CD4-positive, CD25-positive, alpha-beta regulatory T cell (primary cell): Measurements from ENCODE around the gene TTR. TPM values are rescaled to one million over a fixed set of nuclear protein-coding genes. Genes with fewer than 3 reads are reported as not detected.

Source experiments
- ATAC-seq, 2 donors: fragments of 150-1000 bp; cut with Tn5 transposase; one replicate each; pipeline ENCODE4 v1.10.0; 2021; ENCODE audit warnings: low read depth in 2 of 2, moderate number of reproducible peaks in 2 of 2, moderate library complexity in 1 of 2
- DNase-seq, 3 donors: peaks; one replicate each; pipeline versions ENCODE4 v3.0.0 to v3.0.0-alpha.2; 2012 to 2022; ENCODE audit warnings: mixed read lengths in 1 of 3
- H3K27ac ChIP-seq: one replicate; pipeline ENCODE4 v1.7.0; 2013; ENCODE audit warnings: mild to moderate bottlenecking, low read length; ENCODE audit not compliant: insufficient read depth, poor library complexity, severe bottlenecking
- H3K27me3 ChIP-seq: one replicate; pipeline ENCODE4 v1.7.0; 2013; ENCODE audit warnings: low read length; ENCODE audit not compliant: control insufficient read depth, insufficient read depth
- H3K36me3 ChIP-seq: one replicate; pipeline ENCODE4 v1.7.0; 2013; ENCODE audit warnings: mild to moderate bottlenecking, low read length, moderate library complexity; ENCODE audit not compliant: control insufficient read depth, insufficient read depth
- H3K4me1 ChIP-seq: 2 replicates; pipeline ENCODE4 v1.7.0; 2013; ENCODE audit warnings: mild to moderate bottlenecking, low read length; ENCODE audit not compliant: insufficient read depth, control insufficient read depth, poor library complexity, severe bottlenecking
- H3K4me3 ChIP-seq: one replicate; pipeline ENCODE4 v1.7.0; 2013; ENCODE audit warnings: low read depth, mild to moderate bottlenecking, low read length, moderate library complexity
- H3K9me3 ChIP-seq, 2 experiments: 1 replicate in 1 of 2; 2 replicates in 1 of 2; pipeline ENCODE4 v1.7.0; 2013; ENCODE audit warnings: low read length in 2 of 2, mild to moderate bottlenecking in 1 of 2, moderate library complexity in 1 of 2; ENCODE audit not compliant: control insufficient read depth in 2 of 2
- H3K27ac Mint-ChIP-seq, 3 donors: one replicate each; pipeline ENCODE4 v1.8.0; 2020 to 2022; ENCODE audit warnings: mild to moderate bottlenecking in 3 of 3, mixed read lengths in 3 of 3, moderate library complexity in 2 of 3
- H3K27me3 Mint-ChIP-seq: one replicate; pipeline ENCODE4 v1.8.0; 2022; ENCODE audit warnings: mild to moderate bottlenecking, mixed read lengths
- H3K36me3 Mint-ChIP-seq: one replicate; pipeline ENCODE4 v1.8.0; 2020; ENCODE audit warnings: mixed read lengths
- H3K4me1 Mint-ChIP-seq, 4 donors: one replicate each; pipeline ENCODE4 v1.8.0; 2020 to 2022; ENCODE audit warnings: mixed read lengths in 4 of 4, mild to moderate bottlenecking in 1 of 4
- H3K4me3 Mint-ChIP-seq, 4 donors: one replicate each; pipeline ENCODE4 v1.8.0; 2020 to 2022; ENCODE audit warnings: mild to moderate bottlenecking in 4 of 4, mixed read lengths in 4 of 4, moderate library complexity in 3 of 4
- H3K9me3 Mint-ChIP-seq, 7 donors: one replicate each; pipeline ENCODE4 v1.8.0; 2020 to 2022; ENCODE audit warnings: mixed read lengths in 7 of 7, mild to moderate bottlenecking in 3 of 7, moderate library complexity in 2 of 7
- polyA plus RNA-seq, 4 donors: library from polyadenylated mRNA; unstranded; fragments of 300-500 nt; fragmentation: Illumina TruSeq; gene quantifications; one replicate each; pipeline ENCODE4 v1.2.3, GENCODE V29; 2021
- total RNA-seq: library from RNA; stranded (reverse); gene quantifications from one replicate; pipeline ENCODE4 v1.2.3, GENCODE V29; 2022

TTR gene
- total and polyA plus RNA-seq, 5 donors from 2014 or later: not detected

- Histone ChIP-seq H3K36me3 (no peaks in the 10 kb centered on the region), H3K4me3 (no peak overlapping the region), H3K27ac (no peak overlapping the region), H3K9me3 (no peaks in the 10 kb centered on the region), H3K27me3 (no peaks in the 10 kb centered on the region), H3K4me1 (no peaks in the 10 kb centered on the region)
- Mint-ChIP-seq H3K36me3 (no peaks in the 10 kb centered on the region), H3K4me3 (no peak overlapping the region), H3K9me3 (peaks cover 0 to 2% (median 0%) of the 10 kb centered on the region in 7 donors), H3K4me1 (no peaks in the 10 kb centered on the region), H3K27me3 (no peaks in the 10 kb centered on the region), H3K27ac (no peak overlapping the region)
- DNase-seq (no peak), ATAC-seq (no peak)
Measured at GRCh38 chr18:31573051-31573450, 18.6 kb upstream of the TTR start.

- no peaks in the 10 kb centered on the region for H3K27me3 Mint-ChIP-seq
Measured at GRCh38 chr18:31574359-31574758, 17.3 kb upstream of the TTR start.

GRCh38 chr18:31575515-31576257 is 16.0 kb upstream of the TTR start:
- no peaks in the 10 kb centered on the region for H3K27me3 Mint-ChIP-seq

More at GRCh38 chr18:31574359-31574758, 17.3 kb upstream of the TTR start:
- Histone ChIP-seq H3K36me3 (no peaks in the 10 kb centered on the region), H3K9me3 (no peaks in the 10 kb centered on the region), H3K4me1 (no peaks in the 10 kb centered on the region), H3K4me3 (no peak overlapping the region), H3K27me3 (no peaks in the 10 kb centered on the region), H3K27ac (no peak overlapping the region)
- no peak for DNase-seq
- H3K36me3 Mint-ChIP-seq: no peaks in the 10 kb centered on the region
- ATAC-seq: no peak
- no peak overlapping the region for H3K4me3 Mint-ChIP-seq
- no peaks in the 10 kb centered on the region for H3K4me1 Mint-ChIP-seq
- peaks cover 0 to 2% (median 0%) of the 10 kb centered on the region in 7 donors for H3K9me3 Mint-ChIP-seq
- H3K27ac Mint-ChIP-seq: no peak overlapping the region

GRCh38 chr18:31576670-31577069 is 15.0 kb upstream of the TTR start:
- no peak for DNase-seq
- Histone ChIP-seq H3K27ac (no peak overlapping the region), H3K27me3 (no peaks in the 10 kb centered on the region), H3K9me3 (no peaks in the 10 kb centered on the region), H3K4me3 (no peak overlapping the region), H3K4me1 (no peaks in the 10 kb centered on the region), H3K36me3 (no peaks in the 10 kb centered on the region)
- no peaks in the 10 kb centered on the region for H3K9me3 Mint-ChIP-seq
- H3K4me3 Mint-ChIP-seq: no peak overlapping the region
- no peaks in the 10 kb centered on the region for H3K27me3 Mint-ChIP-seq
- H3K4me1 Mint-ChIP-seq: no peaks in the 10 kb centered on the region
- no peaks in the 10 kb centered on the region for H3K36me3 Mint-ChIP-seq
- H3K27ac Mint-ChIP-seq: no peak overlapping the region
- no peak for ATAC-seq

More at GRCh38 chr18:31575515-31576257, 16.0 kb upstream of the TTR start:
- no peaks in the 10 kb centered on the region for H3K9me3 ChIP-seq
- no peak overlapping the region for H3K27ac Mint-ChIP-seq
- no peaks in the 10 kb centered on the region for H3K9me3 Mint-ChIP-seq
- ATAC-seq: no peak
- no peaks in the 10 kb centered on the region for H3K4me1 ChIP-seq
- H3K4me3 ChIP-seq: no peak overlapping the region
- H3K27ac ChIP-seq: no peak overlapping the region
- no peaks in the 10 kb centered on the region for H3K4me1 Mint-ChIP-seq
- no peaks in the 10 kb centered on the region for H3K36me3 ChIP-seq
- no peak for DNase-seq
- H3K27me3 ChIP-seq: no peaks in the 10 kb centered on the region
- no peak overlapping the region for H3K4me3 Mint-ChIP-seq
- H3K36me3 Mint-ChIP-seq: no peaks in the 10 kb centered on the region

- Mint-ChIP-seq H3K27ac (no peak overlapping the region), H3K36me3 (no peaks in the 10 kb centered on the region), H3K9me3 (no peaks in the 10 kb centered on the region), H3K4me3 (no peak overlapping the region), H3K27me3 (no peaks in the 10 kb centered on the region), H3K4me1 (no peaks in the 10 kb centered on the region)
- DNase-seq: no peak
- Histone ChIP-seq H3K4me3 (no peak overlapping the region), H3K27ac (no peak overlapping the region), H3K4me1 (no peaks in the 10 kb centered on the region), H3K36me3 (no peaks in the 10 kb centered on the region), H3K27me3 (no peaks in the 10 kb centered on the region), H3K9me3 (no peaks in the 10 kb centered on the region)
- no peak for ATAC-seq
Measured at GRCh38 chr18:31577195-31577594, 14.5 kb upstream of the TTR start.

- no peak overlapping the region for H3K27ac ChIP-seq
- no peak for DNase-seq
- Mint-ChIP-seq H3K27ac (no peak overlapping the region), H3K27me3 (no peaks in the 10 kb centered on the region), H3K9me3 (no peaks in the 10 kb centered on the region), H3K4me3 (no peak overlapping the region), H3K36me3 (no peaks in the 10 kb centered on the region), H3K4me1 (no peaks in the 10 kb centered on the region)
- no peak overlapping the region for H3K4me3 ChIP-seq
- ATAC-seq: no peak
- no peaks in the 10 kb centered on the region for H3K36me3 ChIP-seq
- H3K27me3 ChIP-seq: no peaks in the 10 kb centered on the region
- no peaks in the 10 kb centered on the region for H3K4me1 ChIP-seq
- no peaks in the 10 kb centered on the region for H3K9me3 ChIP-seq
Measured at GRCh38 chr18:31578126-31578525, 13.6 kb upstream of the TTR start.

- H3K27ac ChIP-seq: no peak overlapping the region
- Mint-ChIP-seq H3K27me3 (no peaks in the 10 kb centered on the region), H3K36me3 (no peaks in the 10 kb centered on the region), H3K9me3 (peaks cover 0 to under 1% (median 0%) of the 10 kb centered on the region in 7 donors), H3K27ac (no peak overlapping the region), H3K4me1 (no peaks in the 10 kb centered on the region), H3K4me3 (no peak overlapping the region)
- H3K36me3 ChIP-seq: no peaks in the 10 kb centered on the region
- no peak for DNase-seq
- no peaks in the 10 kb centered on the region for H3K4me1 ChIP-seq
- no peak overlapping the region for H3K4me3 ChIP-seq
- ATAC-seq: no peak
- H3K27me3 ChIP-seq: no peaks in the 10 kb centered on the region
- no peaks in the 10 kb centered on the region for H3K9me3 ChIP-seq
Measured at GRCh38 chr18:31579375-31579774, 12.3 kb upstream of the TTR start.

- H3K4me1 ChIP-seq: no peaks in the 10 kb centered on the region
- no peaks in the 10 kb centered on the region for H3K36me3 ChIP-seq
- no peaks in the 10 kb centered on the region for H3K36me3 Mint-ChIP-seq
- H3K9me3 ChIP-seq: no peaks in the 10 kb centered on the region
- no peak overlapping the region for H3K27ac Mint-ChIP-seq
- no peaks in the 10 kb centered on the region for H3K27me3 Mint-ChIP-seq
- no peak for ATAC-seq
- no peak overlapping the region for H3K27ac ChIP-seq
- H3K4me3 Mint-ChIP-seq: no peak overlapping the region
- H3K9me3 Mint-ChIP-seq: peaks cover 0 to 1% (median 0%) of the 10 kb centered on the region in 7 donors
- H3K27me3 ChIP-seq: no peaks in the 10 kb centered on the region
- H3K4me3 ChIP-seq: no peak overlapping the region
- no peaks in the 10 kb centered on the region for H3K4me1 Mint-ChIP-seq
- DNase-seq: no peak
Measured at GRCh38 chr18:31581498-31582197, 10.0 kb upstream of the TTR start.
